C4-2B (cell line): ENCODE measurements around the gene TMEM39B.

ENCODE experiments used
- ZFX ChIP-seq: fragments of 450-650 bp; IDR thresholded peaks from 2 replicates; pipeline ENCODE4 v1.6.1; 2017
- TF ChIP-seq, protein P1 (sequence below): fragments of 450-650 bp; conservative IDR thresholded peaks from 2 replicates; pipeline ENCODE4 v1.5.1; 2017; ENCODE audit warnings: mild to moderate bottlenecking

DNA sequence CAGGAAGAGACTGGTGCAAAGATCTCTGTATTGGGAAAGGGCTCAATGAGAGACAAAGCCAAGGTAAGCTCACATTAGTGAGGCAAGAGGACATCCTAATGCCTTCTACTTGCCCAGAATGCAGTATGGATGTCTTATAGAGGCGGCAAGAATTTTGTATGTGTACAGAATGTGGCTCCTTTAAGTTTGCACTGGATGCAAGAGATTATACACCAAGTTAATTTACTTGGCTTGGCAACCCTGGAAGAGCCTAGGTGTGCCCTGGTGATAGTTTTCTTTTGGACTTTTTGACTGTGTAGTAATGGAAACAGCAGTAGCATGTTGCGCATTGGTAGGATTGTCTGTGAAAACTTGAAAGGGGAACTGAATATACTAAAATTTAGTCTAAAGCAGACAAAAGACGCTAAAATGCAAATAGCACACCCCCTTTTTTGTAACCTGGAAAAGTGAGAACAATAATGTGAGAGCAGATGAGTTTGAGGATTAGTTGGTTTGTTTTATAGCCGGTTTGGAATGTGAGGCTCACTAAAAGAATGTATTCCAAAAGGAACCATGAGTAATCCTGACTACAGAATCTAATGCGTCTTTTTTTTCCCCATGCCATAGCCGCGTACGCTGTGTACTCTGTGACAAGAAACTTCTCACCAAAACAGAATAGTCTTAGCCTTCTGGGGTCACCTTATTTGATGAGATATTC, 41.0 kb upstream of the TMEM39B start:
- TF ChIP-seq, protein P1, sequence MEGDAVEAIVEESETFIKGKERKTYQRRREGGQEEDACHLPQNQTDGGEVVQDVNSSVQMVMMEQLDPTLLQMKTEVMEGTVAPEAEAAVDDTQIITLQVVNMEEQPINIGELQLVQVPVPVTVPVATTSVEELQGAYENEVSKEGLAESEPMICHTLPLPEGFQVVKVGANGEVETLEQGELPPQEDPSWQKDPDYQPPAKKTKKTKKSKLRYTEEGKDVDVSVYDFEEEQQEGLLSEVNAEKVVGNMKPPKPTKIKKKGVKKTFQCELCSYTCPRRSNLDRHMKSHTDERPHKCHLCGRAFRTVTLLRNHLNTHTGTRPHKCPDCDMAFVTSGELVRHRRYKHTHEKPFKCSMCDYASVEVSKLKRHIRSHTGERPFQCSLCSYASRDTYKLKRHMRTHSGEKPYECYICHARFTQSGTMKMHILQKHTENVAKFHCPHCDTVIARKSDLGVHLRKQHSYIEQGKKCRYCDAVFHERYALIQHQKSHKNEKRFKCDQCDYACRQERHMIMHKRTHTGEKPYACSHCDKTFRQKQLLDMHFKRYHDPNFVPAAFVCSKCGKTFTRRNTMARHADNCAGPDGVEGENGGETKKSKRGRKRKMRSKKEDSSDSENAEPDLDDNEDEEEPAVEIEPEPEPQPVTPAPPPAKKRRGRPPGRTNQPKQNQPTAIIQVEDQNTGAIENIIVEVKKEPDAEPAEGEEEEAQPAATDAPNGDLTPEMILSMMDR = no peak
- no peak for TF ChIP-seq ZFX
